ENCODE measurements around the gene CPHXL2. TPM values are rescaled to one million over a fixed set of nuclear protein-coding genes. Genes with fewer than 3 reads are reported as not detected.

Gene CPHXL2
- total RNA-seq, 1 donor from 2014 or later: not detected

GRCh38 chr16:75647112-75647491 is 29.7 kb downstream of the CPHXL2 start:
- Mint-ChIP-seq H3K27ac (ENCODE audit: unreplicated experiment) (peak overlapping the region; percentile 97), H3K4me3 (ENCODE audit: unreplicated experiment) (peak overlapping the region; percentile 98), H3K9me3 (ENCODE audit: low read depth) (no peaks in the 10 kb centered on the region), H3K36me3 (ENCODE audit: low read depth) (peaks cover 3% of the 10 kb centered on the region), H3K4me1 (ENCODE audit: low read depth) (peaks cover 50% of the 10 kb centered on the region), H3K27me3 (ENCODE audit: low read depth) (no peaks in the 10 kb centered on the region)
- DNase-seq (ENCODE audit: low spot score): no peak
- no peak for TF ChIP-seq CTCF (IDR thresholded peaks at IDR 0.05)

DNA sequence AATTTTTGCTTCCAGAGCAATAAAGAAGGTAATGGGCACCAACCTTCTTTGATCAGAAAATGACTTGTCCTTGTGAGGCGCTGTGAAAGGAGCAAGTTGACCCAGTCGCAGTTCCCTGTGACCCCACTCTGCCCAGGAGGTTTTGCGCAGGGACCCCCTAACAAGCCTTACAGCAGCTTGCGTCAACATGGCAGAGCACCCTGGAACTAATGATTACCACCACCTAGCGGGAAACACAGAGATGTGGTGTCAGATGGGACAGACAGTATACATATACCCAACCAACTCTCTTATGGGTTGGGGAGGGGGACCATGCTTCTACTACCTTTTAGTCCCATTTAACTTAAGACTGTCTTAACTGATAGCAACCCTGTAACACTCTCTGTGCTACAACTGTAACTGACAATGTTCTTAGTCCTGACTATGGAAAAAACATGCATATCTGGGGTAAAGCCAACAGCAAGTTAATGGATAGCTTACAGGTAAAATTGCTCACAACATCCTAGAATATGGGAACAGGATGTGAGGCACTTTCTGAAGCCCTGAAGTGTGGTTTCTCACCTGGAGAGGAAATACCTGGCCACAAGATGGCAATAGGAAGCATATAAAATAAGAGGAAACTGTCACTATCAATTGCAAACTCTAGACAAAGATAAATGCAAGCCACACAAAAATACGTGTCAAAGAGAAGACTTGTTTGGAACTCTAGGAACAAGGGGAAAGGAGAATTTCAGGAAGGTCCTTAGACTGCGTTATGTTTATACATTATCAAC is 32.4 kb downstream of the CPHXL2 start:
- no peak for DNase-seq (ENCODE audit: low spot score)
- H3K36me3 Mint-ChIP-seq (ENCODE audit: low read depth): peaks cover 16% of the 10 kb centered on the region

DNA sequence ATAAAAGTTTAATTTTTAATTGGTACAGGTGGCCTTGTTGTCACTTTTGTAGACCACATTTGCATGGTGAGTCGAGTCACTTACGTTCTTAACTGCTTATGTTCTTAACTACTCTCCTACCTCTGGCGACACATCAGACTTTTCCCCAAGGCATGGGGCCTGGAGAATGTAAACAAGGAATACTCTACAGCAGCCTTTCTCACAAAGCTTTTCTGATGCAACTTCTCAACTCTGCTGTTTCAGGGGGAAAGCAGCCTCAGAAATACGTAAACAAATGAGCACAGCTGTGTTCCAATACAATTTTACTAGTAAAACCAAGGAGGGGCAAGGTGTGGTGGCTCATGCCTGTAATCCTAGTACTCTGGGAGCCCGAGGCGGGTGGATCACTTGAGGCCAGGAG is 36.2 kb downstream of the CPHXL2 start:
- no peak for DNase-seq (ENCODE audit: low spot score)
- Mint-ChIP-seq H3K36me3 (ENCODE audit: low read depth) (peaks cover 30% of the 10 kb centered on the region), H3K4me1 (ENCODE audit: low read depth) (peaks cover 5% of the 10 kb centered on the region), H3K9me3 (ENCODE audit: low read depth) (no peaks in the 10 kb centered on the region), H3K27ac (ENCODE audit: unreplicated experiment) (peak overlapping the region; percentile 32), H3K4me3 (ENCODE audit: unreplicated experiment) (no peak overlapping the region), H3K27me3 (ENCODE audit: low read depth) (no peaks in the 10 kb centered on the region)
- TF ChIP-seq CTCF (IDR thresholded peaks at IDR 0.05): no peak

More for the DNA sequence above, 32.4 kb downstream of the CPHXL2 start:
- Mint-ChIP-seq H3K9me3 (ENCODE audit: low read depth) (no peaks in the 10 kb centered on the region), H3K27me3 (ENCODE audit: low read depth) (no peaks in the 10 kb centered on the region), H3K4me3 (ENCODE audit: unreplicated experiment) (no peak overlapping the region), H3K4me1 (ENCODE audit: low read depth) (peaks cover 23% of the 10 kb centered on the region), H3K27ac (ENCODE audit: unreplicated experiment) (no peak overlapping the region)
- TF ChIP-seq CTCF (IDR thresholded peaks at IDR 0.05): no peak

DNA sequence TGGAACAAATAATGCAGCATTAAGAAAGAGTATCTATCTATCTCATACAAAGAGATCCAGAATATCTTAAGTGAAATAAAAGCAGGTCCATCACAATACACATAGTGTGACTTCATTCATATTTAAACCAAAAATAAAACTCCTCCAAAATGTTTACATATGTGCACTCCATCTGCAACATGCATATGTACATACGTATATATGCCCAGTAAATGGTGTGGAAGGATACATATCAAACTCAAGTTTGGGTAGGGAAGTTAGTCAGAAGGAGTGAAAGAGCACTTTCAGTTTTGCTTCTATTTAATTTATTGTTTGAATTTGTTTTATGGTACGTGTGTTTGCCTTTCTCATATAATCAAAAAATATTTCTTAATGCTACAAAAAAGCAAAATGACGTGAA is 41.8 kb downstream of the CPHXL2 start:
- Mint-ChIP-seq H3K27ac (ENCODE audit: unreplicated experiment) (no peak overlapping the region), H3K4me3 (ENCODE audit: unreplicated experiment) (no peak overlapping the region), H3K9me3 (ENCODE audit: low read depth) (no peaks in the 10 kb centered on the region), H3K36me3 (ENCODE audit: low read depth) (peaks cover 45% of the 10 kb centered on the region), H3K4me1 (ENCODE audit: low read depth) (no peaks in the 10 kb centered on the region), H3K27me3 (ENCODE audit: low read depth) (no peaks in the 10 kb centered on the region)
- no peak for TF ChIP-seq CTCF (IDR thresholded peaks at IDR 0.05)
- no peak for DNase-seq (ENCODE audit: low spot score)

DNA sequence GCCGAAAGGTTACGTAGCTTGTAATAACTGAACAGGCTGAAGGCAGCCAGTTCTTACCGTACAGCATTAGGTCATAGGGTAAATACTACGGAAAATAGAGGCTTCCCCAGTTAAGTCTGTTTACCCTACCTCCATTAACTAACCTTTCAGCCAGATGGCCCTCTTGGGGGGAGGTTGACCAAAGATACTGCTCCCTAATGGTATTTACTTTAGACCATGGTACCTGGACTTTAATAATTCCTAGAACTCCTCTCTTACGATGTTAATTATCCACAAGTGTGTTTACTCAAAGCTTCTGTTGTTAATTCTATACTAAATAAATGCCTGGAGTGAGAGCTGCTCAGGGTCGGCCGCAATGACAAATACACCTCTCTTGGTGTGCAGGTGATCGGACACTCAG is 44.0 kb downstream of the CPHXL2 start:
- H3K27me3 Mint-ChIP-seq (ENCODE audit: low read depth): no peaks in the 10 kb centered on the region
- no peaks in the 10 kb centered on the region for H3K4me1 Mint-ChIP-seq (ENCODE audit: low read depth)
- no peak overlapping the region for H3K4me3 Mint-ChIP-seq (ENCODE audit: unreplicated experiment)
- H3K9me3 Mint-ChIP-seq (ENCODE audit: low read depth): no peaks in the 10 kb centered on the region
- H3K36me3 Mint-ChIP-seq (ENCODE audit: low read depth): peaks cover 47% of the 10 kb centered on the region
- no peak overlapping the region for H3K27ac Mint-ChIP-seq (ENCODE audit: unreplicated experiment)
- DNase-seq (ENCODE audit: low spot score): no peak
- no peak for TF ChIP-seq CTCF (IDR thresholded peaks at IDR 0.05)

Measured in chondrocyte (in vitro differentiated cells).